Hepatocyte (in vitro differentiated cells): ENCODE measurements around the gene DHRS11. TPM values are rescaled to one million over a fixed set of nuclear protein-coding genes. Genes with fewer than 3 reads are reported as not detected.

Experiments used
- DNase-seq: peaks from one replicate; pipeline ENCODE4 v3.0.0-alpha.2; 2016; ENCODE audit warnings: low spot score
- H2AFZ ChIP-seq: fragments of 200-600 bp; sonication (generic); 2 replicates; pipeline ENCODE4 v1.6.0; 2016; ENCODE audit warnings: antibody characterized with exemption, mild to moderate bottlenecking
- H3K27ac ChIP-seq: fragments of 200-600 bp; sonication (generic); 2 replicates; pipeline ENCODE4 v1.5.1; 2016; ENCODE audit warnings: mild to moderate bottlenecking
- H3K27me3 ChIP-seq: fragments of 200-600 bp; sonication (generic); 2 replicates; pipeline ENCODE4 v1.6.1; 2016
- H3K36me3 ChIP-seq: fragments of 200-600 bp; sonication (generic); replicated peaks from 2 replicates; pipeline ENCODE4 v1.5.1; 2016; ENCODE audit warnings: low read depth; ENCODE audit not compliant: insufficient read depth
- H3K4me1 ChIP-seq: fragments of 200-600 bp; sonication (generic); 2 replicates; pipeline ENCODE4 v1.5.1; 2016; ENCODE audit warnings: mild to moderate bottlenecking, moderate library complexity; ENCODE audit not compliant: insufficient read depth
- H3K4me2 ChIP-seq: fragments of 200-600 bp; sonication (generic); 2 replicates; pipeline ENCODE4 v1.6.0; 2016
- H3K4me3 ChIP-seq: fragments of 200-600 bp; sonication (generic); 2 replicates; pipeline ENCODE4 v1.5.1; 2016; ENCODE audit warnings: mild to moderate bottlenecking
- H3K79me2 ChIP-seq: fragments of 200-600 bp; sonication (generic); 2 replicates; pipeline ENCODE4 v1.6.0; 2017; ENCODE audit warnings: mild to moderate bottlenecking
- H3K9me2 ChIP-seq: fragments of 200-600 bp; sonication (generic); replicated peaks from 2 replicates; pipeline ENCODE4 v1.6.0; 2017; ENCODE audit warnings: mild to moderate bottlenecking; ENCODE audit not compliant: insufficient read depth
- H3K9me3 ChIP-seq: fragments of 200-600 bp; sonication (generic); 2 replicates; pipeline ENCODE4 v1.5.1; 2016; ENCODE audit warnings: low read depth, mild to moderate bottlenecking
- H4K20me1 ChIP-seq: fragments of 200-600 bp; sonication (generic); 2 replicates; pipeline ENCODE4 v1.6.0; 2016; ENCODE audit warnings: mild to moderate bottlenecking; ENCODE audit not compliant: insufficient read depth, poor library complexity, severe bottlenecking
- CTCF ChIP-seq: fragments of 200-600 bp; sonication (generic); IDR thresholded peaks from 2 replicates; pipeline ENCODE4 v1.5.1; 2016; ENCODE audit warnings: antibody characterized with exemption, mild to moderate bottlenecking; ENCODE audit not compliant: poor library complexity
- EZH2 ChIP-seq: fragments of 200-600 bp; sonication (generic); IDR thresholded peaks from 2 replicates; pipeline ENCODE4 v1.6.1; 2016; ENCODE audit warnings: antibody characterized with exemption, mild to moderate bottlenecking, borderline replicate concordance
- EZH2phosphoT487 ChIP-seq: fragments of 200-600 bp; sonication (generic); IDR thresholded peaks from one replicate; pipeline ENCODE4 v1.6.1; 2018; ENCODE audit warnings: antibody characterized with exemption, mild to moderate bottlenecking, low read depth, moderate library complexity; ENCODE audit not compliant: unreplicated experiment, severe bottlenecking
- WGBS: methylation state at CpG from one replicate; pipeline ENCODE4 v1.1.6; 2016; ENCODE audit warnings: low lambda C conversion rate; ENCODE audit errors: missing lambda C conversion rate; 5-methylcytosine and 5-hydroxymethylcytosine counted together
- polyA plus RNA-seq: library from polyadenylated mRNA; unstranded; fragments of >200 nt; fragmentation: Nextera tagmentation; extraction: Ambion mirVana; gene quantifications from 2 replicates; pipeline ENCODE4 v1.2.1, GENCODE V29; 2016
- total RNA-seq: library from RNA; depleted of rRNA; stranded (reverse); fragments of >200 nt; gene quantifications from 2 replicates; pipeline ENCODE4 v1.2.3, GENCODE V29; 2014

Gene DHRS11
- total and polyA plus RNA-seq, 2 experiments from 2014 or later = 33.2 to 49.8 TPM

- no peaks in the 10 kb centered on the region for H3K9me2 ChIP-seq
- peaks cover 21% of the 10 kb centered on the region for H3K4me1 ChIP-seq
- peaks cover 33% of the 10 kb centered on the region for H3K79me2 ChIP-seq
- H3K4me3 ChIP-seq = peak overlapping the region; percentile 89
- no peaks in the 10 kb centered on the region for H3K27me3 ChIP-seq
- under 1% methylated on average over 19 of the region's 20 CpGs for WGBS
- no peaks in the 10 kb centered on the region for H4K20me1 ChIP-seq
- TF ChIP-seq EZH2phosphoT487 (no peak), EZH2 (no peak), CTCF (no peak)
- H2AFZ ChIP-seq = peak overlapping the region; percentile 75
- H3K36me3 ChIP-seq = no peaks in the 10 kb centered on the region
- H3K4me2 ChIP-seq = peak overlapping the region; percentile 97
- DNase-seq = peak; percentile 64
- no peaks in the 10 kb centered on the region for H3K9me3 ChIP-seq
- H3K27ac ChIP-seq = peak overlapping the region; percentile 94
Measured at GRCh38 chr17:36592316-36592715, 637 bp downstream of the DHRS11 start.

- Histone ChIP-seq H3K9me2 (no peaks in the 10 kb centered on the region), H3K4me2 (peak overlapping the region; percentile 97), H3K9me3 (no peaks in the 10 kb centered on the region), H3K4me1 (peaks cover 21% of the 10 kb centered on the region), H3K27me3 (no peaks in the 10 kb centered on the region), H3K79me2 (peaks cover 33% of the 10 kb centered on the region), H3K27ac (peak overlapping the region; percentile 94), H3K4me3 (peak overlapping the region; percentile 89), H2AFZ (peak overlapping the region; percentile 75), H3K36me3 (no peaks in the 10 kb centered on the region), H4K20me1 (no peaks in the 10 kb centered on the region)
- DNase-seq = peak; percentile 79
- TF ChIP-seq EZH2 (no peak), CTCF (no peak), EZH2phosphoT487 (no peak)
- WGBS = 19% methylated on average over 4 of the region's 4 CpGs
Measured at GRCh38 chr17:36592716-36593321, 1.1 kb downstream of the DHRS11 start.

- H3K27ac ChIP-seq = peak overlapping the region; percentile 94
- no peak overlapping the region for H3K4me3 ChIP-seq
- DNase-seq = peak; percentile 34
Measured at GRCh38 chr17:36593656-36594316, 2.1 kb downstream of the DHRS11 start.

More at GRCh38 chr17:36593656-36594316, 2.1 kb downstream of the DHRS11 start:
- Histone ChIP-seq H4K20me1 (no peaks in the 10 kb centered on the region), H3K9me3 (no peaks in the 10 kb centered on the region), H3K4me2 (peak overlapping the region; percentile 97), H3K4me1 (peaks cover 21% of the 10 kb centered on the region), H3K36me3 (no peaks in the 10 kb centered on the region), H3K79me2 (peaks cover 33% of the 10 kb centered on the region), H3K27me3 (no peaks in the 10 kb centered on the region), H3K9me2 (no peaks in the 10 kb centered on the region), H2AFZ (no peak overlapping the region)
- TF ChIP-seq CTCF = no peak
- no peak for TF ChIP-seq EZH2phosphoT487
- no peak for TF ChIP-seq EZH2
- 79% methylated on average over 8 of the region's 8 CpGs for WGBS
